GM23248 (cell line): ENCODE measurements around the gene SMIM36.

Source experiments
- EZH2 ChIP-seq: fragments of 200-600 bp; sonication (generic); IDR thresholded peaks from 2 replicates; pipeline ENCODE4 v1.6.1; 2018; ENCODE audit warnings: antibody characterized with exemption, mild to moderate bottlenecking; ENCODE audit not compliant: insufficient read depth, poor library complexity, severe bottlenecking
- EZH2phosphoT487 ChIP-seq: fragments of 200-600 bp; sonication (generic); IDR thresholded peaks from 2 replicates; pipeline ENCODE4 v1.6.1; 2018; ENCODE audit warnings: antibody characterized with exemption, moderate library complexity, mild to moderate bottlenecking, low read depth; ENCODE audit not compliant: insufficient read depth

DNA sequence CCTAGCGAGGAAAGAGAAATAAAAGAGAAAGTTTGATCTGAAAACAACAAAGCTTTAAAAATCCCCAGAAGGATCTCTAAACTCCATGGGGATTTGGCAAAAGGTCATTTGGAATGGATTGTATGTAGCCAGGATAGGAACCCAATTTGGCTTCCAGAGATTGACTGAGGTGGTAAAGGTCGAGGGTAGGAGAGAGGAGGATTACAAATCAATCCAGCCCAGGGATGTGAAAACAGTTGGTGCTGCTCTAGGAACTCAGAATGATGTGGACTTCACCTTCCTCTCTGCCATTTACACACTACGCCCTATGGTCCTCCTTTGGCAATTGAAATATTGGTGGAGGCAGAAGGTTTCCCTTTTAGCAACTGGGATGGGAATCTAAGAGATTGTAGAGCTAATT lies 18.8 kb upstream of the SMIM36 start:
- no peak for TF ChIP-seq EZH2
- no peak for TF ChIP-seq EZH2phosphoT487
